ENCODE measurements around the gene ADSL. TPM values are rescaled to one million over a fixed set of nuclear protein-coding genes. Genes with fewer than 3 reads are reported as not detected.

Gene ADSL
- total and polyA plus RNA-seq, 9 of the 15 experiments (the other 6 are each of a cell fraction or from before 2014, with no cell fraction given) = 112 to 322 (median 146) TPM

- TF ChIP-seq CHD7 (IDR thresholded peaks at IDR 0.05; ENCODE audit: low read depth, low read length) (no peak), LCOR (CRISPR knock-in tag; IDR thresholded peaks at IDR 0.05) (no peak), ZKSCAN3 (CRISPR knock-in tag; IDR thresholded peaks at IDR 0.05) (no peak), DPF2 (IDR thresholded peaks at IDR 0.05) (peak; percentile 82), THRB (CRISPR knock-in tag; conservative IDR thresholded peaks at IDR 0.05) (no peak), VEZF1 (CRISPR knock-in tag; IDR thresholded peaks at IDR 0.05) (peak; percentile 50), ZNF639 (CRISPR knock-in tag; conservative IDR thresholded peaks at IDR 0.05 in 1 of 2, IDR thresholded peaks at IDR 0.05 in 1 of 2) (0 out of 4 replicates have a peak, but pooled peaks of 1 of the 2 experiments have one; percentile 27), TBP (optimal IDR thresholded peaks at IDR 0.05; ENCODE audit: low read depth, low read length) (no peak), THAP7 (CRISPR knock-in tag; IDR thresholded peaks at IDR 0.05) (no peak)
These were observed 24.3 kb upstream of the ADSL start (continued) for GRCh38 chr22:40322021-40322420.

Measured in K562 (cell line).